A549 (cell line): ENCODE measurements around the gene TEC. TPM values are rescaled to one million over a fixed set of nuclear protein-coding genes. Genes with fewer than 3 reads are reported as not detected.

Experiments
- ATAC-seq, 2 experiments: fragments of 200-7000 bp in 1 of 2; fragments of >200 bp in 1 of 2; cut with Nextera tagmentation in 1 of 2; cut with Tn5 transposase in 1 of 2; 3 replicates each; pipeline versions ENCODE4 v1.8.0 to v1.9.1; 2018 to 2020; ENCODE audit warnings: mild to moderate bottlenecking in 1 of 2, moderate library complexity in 1 of 2
- CTCF ChIA-PET: fragments of 300-600 bp; sonication (Branson Sonifier 250); formaldehyde crosslinking; extraction: SDS; loops from one replicate; lab custom pipeline; 2021; ENCODE audit warnings: antibody characterized with exemption, inconsistent platforms; lab: Yijun Ruan, JAX
- POLR2A ChIA-PET: fragments of 350-600 bp; formaldehyde crosslinking; extraction: SDS; loops from one replicate; lab custom pipeline; 2021; ENCODE audit warnings: antibody characterized with exemption, inconsistent platforms; lab: Yijun Ruan, JAX
- DNase-seq, 2 experiments: peaks; one replicate each; pipeline versions ENCODE4 v3.0.0 to v3.0.0-alpha.2; 2011 to 2016; ENCODE audit warnings: low read depth in 1 of 2, low spot score in 1 of 2
- FAIRE-seq: peaks from 2 replicates; lab custom pipeline; 2011; peaks lifted over from hg19 to GRCh38; lab: Jason Lieb, UNC
- H3K27ac ChIP-seq, 2 experiments: fragments of >200 bp; sonication (Bioruptor Twin); formaldehyde crosslinking; 3 replicates each; pipeline ENCODE4 v1.5.1; 2016 to 2017
- H3K4me1 ChIP-seq: fragments of >200 bp; sonication (Bioruptor Twin); formaldehyde crosslinking; 3 replicates; pipeline ENCODE4 v1.6.1; 2016
- H3K4me2 ChIP-seq: fragments of >200 bp; sonication (Bioruptor Twin); formaldehyde crosslinking; 3 replicates; pipeline ENCODE4 v1.6.1; 2016
- H3K4me3 ChIP-seq: fragments of >200 bp; sonication (Bioruptor Twin); formaldehyde crosslinking; 3 replicates; pipeline ENCODE4 v1.5.1; 2016
- H3K9me3 ChIP-seq: fragments of >200 bp; sonication (Bioruptor Twin); formaldehyde crosslinking; 3 replicates; pipeline ENCODE4 v1.6.1; 2016
- CHD2 ChIP-seq: fragments of 150-350 bp; IDR thresholded peaks from 2 replicates; pipeline ENCODE4 v1.6.1; 2014; ENCODE audit warnings: low read length; ENCODE audit not compliant: partially characterized antibody
- EHMT2 ChIP-seq: fragments of 200-600 bp; sonication (generic); IDR thresholded peaks from 2 replicates; pipeline ENCODE4 v1.6.1; 2016; ENCODE audit warnings: antibody characterized with exemption, low read depth, mild to moderate bottlenecking, moderate library complexity
- ELK1 ChIP-seq: fragments of 150-350 bp; IDR thresholded peaks from 2 replicates; pipeline ENCODE4 v1.6.1; 2014; ENCODE audit warnings: low read depth, mild to moderate bottlenecking, low read length
- EP300 ChIP-seq, 2 experiments: fragments of >200 bp; sonication (Bioruptor Twin); formaldehyde crosslinking; IDR thresholded peaks; 2 replicates in 1 of 2; 3 replicates in 1 of 2; pipeline ENCODE4 v1.6.1; 2016 to 2017
- GATA3 ChIP-seq: IDR thresholded peaks from 2 replicates; pipeline ENCODE4 v1.6.1; 2012; ENCODE audit warnings: borderline replicate concordance
- HDAC2 ChIP-seq: fragments of 200-600 bp; sonication (generic); IDR thresholded peaks from 2 replicates; pipeline ENCODE4 v1.6.1; 2016
- HEYL ChIP-seq: fragments of 250-450 bp; sonication (Bioruptor Pico); IDR thresholded peaks from 2 replicates; pipeline ENCODE4 v1.8.0; 2021; ENCODE audit warnings: mild to moderate bottlenecking, moderate library complexity
- HOXB13 ChIP-seq: fragments of 250-450 bp; sonication (Bioruptor Pico); IDR thresholded peaks from 2 replicates; pipeline ENCODE4 v1.5.0; 2020; ENCODE audit warnings: low read depth, mild to moderate bottlenecking, moderate library complexity
- HOXB5 ChIP-seq: fragments of 250-450 bp; sonication (Bioruptor Pico); IDR thresholded peaks from 2 replicates; pipeline ENCODE4 v1.5.0; 2020; ENCODE audit warnings: mild to moderate bottlenecking, moderate library complexity
- JUN ChIP-seq, 2 experiments: fragments of >200 bp; sonication (Bioruptor Twin); formaldehyde crosslinking; IDR thresholded peaks; 2 replicates in 1 of 2; 3 replicates in 1 of 2; pipeline ENCODE4 v1.6.1; 2016 to 2017
- KDM5A ChIP-seq: fragments of 200-600 bp; sonication (generic); IDR thresholded peaks from 2 replicates; pipeline ENCODE4 v1.6.1; 2016; ENCODE audit warnings: antibody characterized with exemption, mild to moderate bottlenecking
- MAX ChIP-seq: IDR thresholded peaks from 2 replicates; pipeline ENCODE4 v1.6.1; 2012
- MAZ ChIP-seq: fragments of 150-350 bp; IDR thresholded peaks from 2 replicates; pipeline ENCODE4 v1.6.1; 2014; ENCODE audit warnings: antibody characterized with exemption, low read depth, low read length, borderline replicate concordance
- MYC ChIP-seq: IDR thresholded peaks from 2 replicates; pipeline ENCODE4 v1.6.1; 2012; ENCODE audit warnings: mild to moderate bottlenecking, inconsistent platforms, low read length, improper control_type of control experiment, borderline replicate concordance
- NR3C1 ChIP-seq: fragments of >200 bp; sonication (Bioruptor Twin); formaldehyde crosslinking; IDR thresholded peaks from 3 replicates; pipeline ENCODE4 v1.6.1; 2017
- PHF8 ChIP-seq: fragments of 200-600 bp; sonication (generic); IDR thresholded peaks from 2 replicates; pipeline ENCODE4 v1.6.1; 2016; ENCODE audit warnings: low read depth, mild to moderate bottlenecking, antibody characterized with exemption, moderate library complexity, borderline replicate concordance
- RAD21 ChIP-seq, 2 experiments: fragments of >200 bp in 1 of 2; sonication (Bioruptor Twin) in 1 of 2; formaldehyde crosslinking in 1 of 2; IDR thresholded peaks in 1 of 2; conservative IDR thresholded peaks in 1 of 2; 2 replicates in 1 of 2; 3 replicates in 1 of 2; pipeline ENCODE4 v1.6.1; 2012 to 2018; ENCODE audit warnings: inconsistent platforms in 1 of 2
- REST ChIP-seq: fragments of 200-600 bp; sonication (generic); IDR thresholded peaks from 2 replicates; pipeline ENCODE4 v1.6.1; 2016; ENCODE audit warnings: antibody characterized with exemption, mild to moderate bottlenecking, moderate library complexity
- SMC3 ChIP-seq: fragments of >200 bp; sonication (Bioruptor Twin); formaldehyde crosslinking; IDR thresholded peaks from 3 replicates; pipeline ENCODE4 v1.6.1; 2018; ENCODE audit warnings: inconsistent platforms
- SREBF2 ChIP-seq: fragments of 450-650 bp; IDR thresholded peaks from 2 replicates; pipeline ENCODE4 v1.6.1; 2014; ENCODE audit warnings: mild to moderate bottlenecking, moderate library complexity
- TP53 ChIP-seq: fragments of 250-450 bp; sonication (Bioruptor Pico); IDR thresholded peaks from 2 replicates; pipeline ENCODE4 v1.5.0; 2021; ENCODE audit warnings: mild to moderate bottlenecking, moderate library complexity
- ZC3H11A ChIP-seq: fragments of 450-650 bp; IDR thresholded peaks from 2 replicates; pipeline ENCODE4 v1.6.1; 2014; ENCODE audit warnings: antibody characterized with exemption, mild to moderate bottlenecking
- ZFP36 ChIP-seq: fragments of 450-650 bp; IDR thresholded peaks from 2 replicates; pipeline ENCODE4 v1.6.1; 2014; ENCODE audit warnings: borderline replicate concordance; ENCODE audit not compliant: partially characterized antibody
- ZSCAN20 ChIP-seq: fragments of 250-450 bp; sonication (Bioruptor Pico); IDR thresholded peaks from 2 replicates; pipeline ENCODE4 v1.8.0; 2022; ENCODE audit warnings: mild to moderate bottlenecking, moderate library complexity
- WGBS: methylation state at CpG from one replicate; pipeline ENCODE4 v1.1.6; 2017; ENCODE audit errors: missing lambda C conversion rate; 5-methylcytosine and 5-hydroxymethylcytosine counted together
- polyA plus RNA-seq, 4 experiments: library from polyadenylated mRNA; depleted of rRNA in 3 of 4; stranded (reverse); fragments of >200 nt; fragmentation: RNase III in 1 of 4; extraction: RNeasy Plus Mini Kit Qiagen cat#74134 plus additional on column Dnase treatment in 1 of 4; gene quantifications; 2 replicates in 3 of 4; 3 replicates in 1 of 4; pipeline ENCODE4 v1.2.3, GENCODE V29; 2011 to 2017
- TF ChIP-seq, protein P1 (sequence below): fragments of 450-650 bp; IDR thresholded peaks from 2 replicates; pipeline ENCODE4 v1.6.1; 2014; ENCODE audit warnings: antibody characterized with exemption

Gene TEC
- polyA plus RNA-seq, 2 of the 4 experiments (the other 2 are of a cell fraction) = 1.2 to 1.6 TPM

DNA sequence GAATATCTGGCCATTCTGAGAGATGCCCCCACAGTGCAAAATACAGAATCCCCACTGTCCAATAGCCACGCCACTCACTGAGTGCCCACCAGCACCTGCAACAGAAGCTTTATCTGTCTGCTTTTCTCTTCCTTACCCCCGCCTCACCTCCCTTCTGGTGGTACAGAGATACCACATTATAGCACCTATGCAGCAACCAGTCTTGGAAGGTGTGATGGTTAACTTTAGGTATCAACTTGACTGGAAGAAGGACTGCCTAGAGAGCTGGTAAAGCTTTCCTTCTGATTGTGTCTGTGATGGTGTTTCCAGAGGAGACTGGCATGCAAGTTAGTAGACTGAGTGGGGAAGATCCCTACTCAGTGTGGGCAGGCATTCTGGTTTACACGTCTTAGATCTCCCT is 73.8 kb downstream of the TEC start:
- H3K4me1 ChIP-seq = no peaks in the 10 kb centered on the region
- no peak overlapping the region for H3K27ac ChIP-seq
- 89% methylated on average over 3 of the region's 3 CpGs for WGBS
- DNase-seq = no peak
- no peak for TF ChIP-seq EP300 (IDR thresholded peaks at IDR 0.05)
- no peak for TF ChIP-seq KDM5A
- no peak for TF ChIP-seq ZSCAN20 (CRISPR knock-in tag)
- TF ChIP-seq CHD2 = no peak
- no peak for TF ChIP-seq HEYL (CRISPR knock-in tag)
- no peak for TF ChIP-seq RAD21 (conservative IDR thresholded peaks at IDR 0.05 in 1 of 2, IDR thresholded peaks at IDR 0.05 in 1 of 2)
- TF ChIP-seq MAX = no peak
- no peak for TF ChIP-seq SREBF2
- TF ChIP-seq MAZ = no peak
- TF ChIP-seq ZFP36 = no peak
- no peak for TF ChIP-seq PHF8
- no peak for TF ChIP-seq GATA3
- TF ChIP-seq, protein P1, sequence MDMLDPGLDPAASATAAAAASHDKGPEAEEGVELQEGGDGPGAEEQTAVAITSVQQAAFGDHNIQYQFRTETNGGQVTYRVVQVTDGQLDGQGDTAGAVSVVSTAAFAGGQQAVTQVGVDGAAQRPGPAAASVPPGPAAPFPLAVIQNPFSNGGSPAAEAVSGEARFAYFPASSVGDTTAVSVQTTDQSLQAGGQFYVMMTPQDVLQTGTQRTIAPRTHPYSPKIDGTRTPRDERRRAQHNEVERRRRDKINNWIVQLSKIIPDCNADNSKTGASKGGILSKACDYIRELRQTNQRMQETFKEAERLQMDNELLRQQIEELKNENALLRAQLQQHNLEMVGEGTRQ = no peak
- no peak overlapping the region for H3K4me3 ChIP-seq
- CTCF ChIA-PET = no interaction called here
- POLR2A ChIA-PET = no interaction called here
- no peak overlapping the region for H3K4me2 ChIP-seq
- ATAC-seq = no peak
- FAIRE-seq = no peak
- no peaks in the 10 kb centered on the region for H3K9me3 ChIP-seq

GRCh38 chr4:48195374-48195773 is 74.3 kb downstream of the TEC start:
- WGBS = 70% methylated on average over 3 of the region's 3 CpGs
- ChIA-PET POLR2A (no interaction called here), CTCF (no interaction called here)
- no peaks in the 10 kb centered on the region for H3K9me3 ChIP-seq
- ATAC-seq (no peak), DNase-seq (no peak), FAIRE-seq (no peak)
- H3K27ac ChIP-seq = no peak overlapping the region
- TF ChIP-seq NR3C1 (no peak), REST (no peak), JUN (IDR thresholded peaks at IDR 0.05) (no peak), CHD2 (no peak), HDAC2 (no peak), EHMT2 (no peak), KDM5A (no peak), ZC3H11A (no peak), MYC (no peak), HOXB5 (CRISPR knock-in tag) (no peak), SMC3 (no peak), TP53 (CRISPR knock-in tag) (no peak), HOXB13 (CRISPR knock-in tag) (no peak), ELK1 (no peak)
- no peaks in the 10 kb centered on the region for H3K4me1 ChIP-seq
- no peak overlapping the region for H3K4me3 ChIP-seq
- no peak overlapping the region for H3K4me2 ChIP-seq
